H7 (cell line): ENCODE data around the gene SPIN2A. TPM values are rescaled to one million over a fixed set of nuclear protein-coding genes. Genes with fewer than 3 reads are reported as not detected.
"Not testable (repeated sequence)": the region's sequence is repeated elsewhere in the genome, so short reads cannot be mapped to it uniquely, and the experiment has no call there.

Source experiments
- DNase-seq: peaks from one replicate; pipeline ENCODE4 v3.0.0; 2012
- H3K27me3 ChIP-seq: 2 replicates; pipeline ENCODE4 v1.6.0; 2011; ENCODE audit warnings: mild to moderate bottlenecking, low read length; ENCODE audit not compliant: control insufficient read depth, insufficient read depth
- H3K36me3 ChIP-seq: replicated peaks from 2 replicates; pipeline ENCODE4 v1.5.1; 2011; ENCODE audit warnings: low read length; ENCODE audit not compliant: control insufficient read depth, insufficient read depth
- H3K4me3 ChIP-seq: 2 replicates; pipeline ENCODE4 v1.5.1; 2011; ENCODE audit warnings: low read depth, mild to moderate bottlenecking, control low read depth, low read length, moderate library complexity; ENCODE audit not compliant: insufficient read depth
- total RNA-seq: library from RNA; depleted of rRNA; stranded (reverse); fragments of >200 nt; shearing (Covaris generic); gene quantifications from 2 replicates; pipeline ENCODE4 v1.2.3, GENCODE V29; 2014; rRNA removed

The SPIN2A gene
- 1.4 and 2.0 TPM in 2 replicates for total RNA-seq

DNA sequence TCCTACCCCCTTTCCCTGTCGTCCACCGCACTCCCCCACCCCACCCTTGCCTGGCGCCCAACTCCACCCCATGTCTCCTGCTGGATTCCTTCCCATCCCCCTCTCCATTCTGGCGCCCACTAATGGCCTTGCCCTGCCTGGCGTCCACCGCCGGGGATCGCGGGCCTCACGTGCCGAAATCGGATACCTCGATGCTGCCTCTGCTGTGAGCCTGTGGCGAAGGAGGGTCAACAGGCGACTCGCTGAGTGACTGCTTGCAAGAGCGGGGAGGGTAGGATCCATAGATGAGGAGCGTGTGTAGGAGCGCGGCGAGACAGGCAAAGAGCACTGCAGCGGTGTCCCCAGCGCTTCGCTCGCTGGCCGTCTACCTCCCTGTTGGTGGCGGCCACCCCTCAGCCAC lies at the start of gene SPIN2A:
Gene SPIN2A (minus strand): TSS at position 325 of the 400 bp plus-strand sequence. CDS start 800 bp downstream, outside the sequence.
- peak; percentile 64 for DNase-seq
- H3K27me3 ChIP-seq, H3K36me3 ChIP-seq: not testable (repeated sequence)
- H3K4me3 ChIP-seq = peak within 1 kb of the TSS; percentile 45

DNA sequence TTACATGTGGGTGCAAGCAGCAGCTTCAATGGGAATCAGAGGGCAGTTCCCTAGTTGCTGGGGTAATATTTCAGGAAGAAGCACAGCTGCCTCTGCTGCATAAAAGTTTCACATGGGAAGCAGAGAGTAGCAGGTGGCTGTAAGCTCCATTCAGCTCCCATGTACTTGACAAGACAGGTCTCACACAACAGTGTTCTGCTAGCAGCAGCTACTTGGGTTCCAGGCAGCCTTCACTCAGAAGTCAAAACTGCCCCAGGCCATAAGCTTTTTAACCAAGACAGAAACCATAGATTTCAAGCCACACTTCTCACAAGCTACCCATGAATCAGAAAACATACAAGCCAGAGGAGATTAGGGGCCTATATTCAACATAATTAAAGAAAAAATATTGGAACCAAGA lies 41.4 kb upstream of the SPIN2A start:
- no peak overlapping the region for H3K4me3 ChIP-seq
- no peaks in the 10 kb centered on the region for H3K36me3 ChIP-seq
- H3K27me3 ChIP-seq = no peaks in the 10 kb centered on the region
- no peak for DNase-seq

DNA sequence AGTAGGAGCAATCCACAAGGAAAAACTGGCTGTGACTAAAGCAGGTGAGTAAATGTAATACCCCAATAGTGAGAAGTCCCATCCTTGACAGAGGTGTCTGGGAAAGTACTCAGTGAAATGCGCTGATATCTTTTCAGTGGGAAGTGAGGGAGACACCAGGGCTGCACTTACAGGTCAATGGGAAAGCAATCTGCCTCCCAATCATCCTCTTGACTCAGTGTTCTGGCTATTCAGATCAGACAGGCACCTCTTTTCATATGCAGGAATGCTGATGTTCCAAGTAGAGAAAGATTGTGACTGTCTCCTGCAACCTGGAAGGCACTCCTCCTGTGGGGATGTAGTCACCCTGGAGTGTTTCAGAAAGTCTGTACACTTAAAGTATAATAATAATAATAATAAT lies 39.9 kb upstream of the SPIN2A start:
- Histone ChIP-seq H3K36me3 (no peaks in the 10 kb centered on the region), H3K4me3 (no peak overlapping the region), H3K27me3 (no peaks in the 10 kb centered on the region)
- DNase-seq = no peak

DNA sequence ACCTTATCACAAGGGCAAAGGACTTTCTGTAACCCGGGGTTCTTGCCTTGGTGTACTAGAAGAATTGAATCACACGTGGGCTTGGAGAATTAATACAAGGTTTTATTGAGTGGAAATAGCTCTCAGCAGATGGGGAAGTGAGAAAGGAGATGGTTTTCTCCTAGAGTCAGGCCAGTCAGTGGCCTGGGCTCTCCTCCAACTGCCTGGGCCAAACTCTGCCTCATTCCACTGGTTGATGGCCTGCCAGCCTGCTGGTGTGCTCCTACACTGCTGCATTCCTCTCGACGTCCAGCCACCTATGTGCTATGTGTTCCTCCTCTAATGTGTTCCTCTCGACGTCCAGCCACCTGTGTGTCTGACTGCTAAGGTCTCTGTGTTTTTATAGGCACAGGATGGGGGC lies 35.3 kb upstream of the SPIN2A start:
- DNase-seq = no peak
- no peak overlapping the region for H3K4me3 ChIP-seq
- no peaks in the 10 kb centered on the region for H3K27me3 ChIP-seq
- no peaks in the 10 kb centered on the region for H3K36me3 ChIP-seq

DNA sequence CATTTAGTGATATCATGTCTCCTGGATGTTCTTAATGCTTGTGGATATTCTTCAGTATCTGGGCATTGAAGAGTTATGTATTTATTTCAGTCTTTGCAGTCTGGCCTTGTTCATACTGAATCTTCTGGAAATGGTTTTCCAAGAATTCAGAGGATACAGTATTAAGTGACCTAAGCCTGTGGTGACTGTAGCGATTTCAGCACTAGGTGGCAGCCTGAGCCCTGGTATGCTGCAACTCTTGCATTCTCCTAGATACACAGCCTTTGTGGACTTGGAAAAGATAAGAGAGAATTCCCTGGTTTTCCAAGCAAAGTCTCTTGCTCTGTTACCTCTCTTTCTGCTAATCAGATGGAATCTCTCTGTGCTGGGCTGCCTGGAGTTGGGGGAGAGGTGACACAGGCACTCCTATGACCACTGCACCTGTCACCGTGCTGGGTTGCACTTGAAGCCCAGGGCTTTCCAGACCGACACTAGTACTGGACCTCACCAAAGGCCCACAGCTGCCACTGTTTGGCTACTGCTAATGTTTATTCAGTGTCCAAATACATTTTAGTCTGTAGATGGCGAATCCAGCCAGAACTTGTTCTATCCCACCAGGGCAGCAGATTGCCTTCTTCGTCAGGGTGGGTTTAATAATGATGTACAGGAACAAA lies 19.3 kb upstream of the SPIN2A start:
- H3K27me3 ChIP-seq = no peaks in the 10 kb centered on the region
- H3K36me3 ChIP-seq = no peaks in the 10 kb centered on the region
- DNase-seq = peak; percentile 37
- no peak overlapping the region for H3K4me3 ChIP-seq

DNA sequence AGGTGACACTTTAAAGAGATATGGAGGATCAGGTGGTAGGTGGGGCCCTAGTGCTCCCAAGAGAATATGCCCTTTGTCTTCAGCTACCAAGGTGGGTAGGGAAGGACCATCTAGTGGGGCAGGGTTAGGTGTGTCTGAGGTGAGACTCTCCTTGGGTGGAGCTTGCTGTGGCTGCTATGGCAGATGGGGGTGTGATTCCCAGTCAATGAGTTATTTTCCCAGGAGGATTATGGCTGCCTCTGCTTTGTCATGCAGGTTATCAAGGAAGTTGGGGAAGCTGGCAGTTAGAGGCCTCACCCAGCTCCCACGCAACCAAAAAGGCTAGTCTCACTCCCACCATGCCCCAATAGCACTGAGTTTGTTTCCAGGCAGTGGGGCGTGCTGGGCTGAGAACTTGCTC lies 18.0 kb upstream of the SPIN2A start:
- no peak overlapping the region for H3K4me3 ChIP-seq
- no peaks in the 10 kb centered on the region for H3K27me3 ChIP-seq
- DNase-seq = no peak
- no peaks in the 10 kb centered on the region for H3K36me3 ChIP-seq

DNA sequence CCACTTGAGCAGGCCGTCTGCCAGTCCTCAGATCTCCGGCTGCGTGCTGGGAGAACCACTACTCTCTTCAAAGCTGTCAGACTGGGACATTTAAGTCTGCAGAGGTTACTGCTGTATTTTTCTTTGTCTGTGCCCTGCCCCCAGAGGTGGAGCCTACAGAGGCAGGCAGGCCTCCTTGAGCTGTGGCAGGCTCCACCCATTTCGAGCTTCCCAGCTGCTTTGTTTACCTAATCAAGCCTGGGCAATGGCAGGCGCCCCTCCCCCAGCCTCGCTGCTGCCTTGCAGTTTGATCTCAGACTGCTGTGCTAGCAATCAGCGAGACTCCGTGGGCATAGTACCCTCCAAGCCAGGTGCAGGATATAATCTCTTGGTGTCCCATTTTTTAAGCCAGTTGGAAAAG lies 15.0 kb upstream of the SPIN2A start:
- not testable (repeated sequence) for H3K4me3 ChIP-seq, H3K27me3 ChIP-seq, DNase-seq, H3K36me3 ChIP-seq

DNA sequence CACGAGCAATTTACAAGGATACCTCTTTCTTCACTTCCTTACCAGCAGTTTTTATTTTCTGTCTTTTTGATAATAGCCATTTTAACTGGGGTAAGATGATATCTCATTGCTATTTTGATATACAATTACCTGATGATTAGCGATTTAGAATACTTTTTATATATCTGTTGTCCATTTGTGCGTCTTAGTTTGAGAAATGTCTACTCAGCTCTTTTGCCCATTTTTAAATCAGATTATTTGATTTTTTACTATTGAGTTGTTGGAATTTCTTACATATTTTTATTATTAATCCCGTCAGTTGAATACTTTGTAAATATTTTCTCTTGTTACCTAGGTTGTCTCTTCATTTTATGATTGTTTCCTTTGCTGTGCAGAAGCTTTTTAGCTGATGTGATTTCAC lies 1.5 kb upstream of the SPIN2A start:
- H3K36me3 ChIP-seq = no peaks in the 10 kb centered on the region
- no peak for DNase-seq
- H3K27me3 ChIP-seq = no peaks in the 10 kb centered on the region
- H3K4me3 ChIP-seq = no peak overlapping the region

DNA sequence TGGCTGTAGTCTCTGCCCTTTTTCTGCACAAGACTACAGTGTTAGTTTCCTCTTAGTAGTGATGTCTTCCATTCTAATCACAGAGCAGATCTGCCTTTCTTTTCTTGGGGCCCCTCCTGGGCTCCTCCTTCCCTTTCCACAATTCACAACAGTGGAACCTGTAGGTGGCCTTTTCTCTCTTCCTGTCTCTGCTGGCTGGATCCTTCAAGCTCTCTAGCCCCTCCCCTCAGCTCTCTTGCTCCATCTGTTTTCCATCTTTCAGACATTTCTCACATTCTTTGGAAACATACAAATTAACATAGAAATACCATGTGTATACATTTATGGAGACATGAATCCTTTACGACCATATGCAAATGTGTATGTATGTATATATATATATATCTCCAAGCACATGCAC lies 304 bp upstream of the SPIN2A start:
- Histone ChIP-seq H3K4me3 (peak overlapping the region; percentile 45), H3K36me3 (no peaks in the 10 kb centered on the region), H3K27me3 (no peaks in the 10 kb centered on the region)
- peak; percentile 59 for DNase-seq

DNA sequence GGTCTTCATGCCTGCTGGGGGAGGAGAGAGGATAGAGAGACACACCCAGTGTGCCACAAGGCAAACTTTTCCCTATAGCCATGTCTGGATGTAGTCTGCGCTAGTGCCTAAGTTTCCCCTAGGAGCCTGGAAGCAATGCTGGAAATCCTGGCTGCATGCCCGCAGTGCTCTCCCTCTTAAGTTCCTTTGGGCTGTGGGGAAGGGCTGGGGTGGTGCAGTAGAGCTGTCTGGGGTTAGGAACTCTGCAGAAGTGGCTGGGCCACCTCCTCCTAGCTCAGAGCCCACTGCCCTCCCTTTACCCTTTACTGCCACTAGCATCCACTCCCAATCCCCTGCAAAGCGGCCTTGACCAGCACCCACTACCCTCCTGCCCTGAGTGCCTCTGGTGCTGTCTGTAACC lies 608 bp downstream of the SPIN2A start:
- not testable (repeated sequence) for H3K27me3 ChIP-seq, H3K36me3 ChIP-seq, DNase-seq
- peak overlapping the region; percentile 29 for H3K4me3 ChIP-seq

DNA sequence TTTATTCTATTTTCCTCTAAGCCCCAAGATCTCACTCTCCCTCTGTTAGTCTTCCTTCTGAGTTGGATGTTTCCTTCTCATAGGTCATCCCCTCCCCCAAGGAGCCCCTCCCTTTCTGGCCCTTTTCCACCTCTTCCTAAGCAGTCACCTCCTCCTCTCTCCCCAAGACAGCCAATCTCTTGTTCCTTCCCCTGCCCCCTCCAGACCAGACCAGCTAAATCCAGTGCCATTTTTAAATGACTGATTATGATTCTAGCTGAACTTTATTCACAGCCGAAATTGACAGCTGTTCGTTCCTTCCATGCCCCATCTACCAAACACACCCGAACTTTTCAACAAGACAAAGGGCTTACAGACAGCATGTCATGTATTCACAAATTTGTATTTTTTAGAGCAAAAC lies 1.9 kb downstream of the SPIN2A start:
- Histone ChIP-seq H3K36me3 (no peaks in the 10 kb centered on the region), H3K4me3 (no peak overlapping the region), H3K27me3 (no peaks in the 10 kb centered on the region)
- no peak for DNase-seq

DNA sequence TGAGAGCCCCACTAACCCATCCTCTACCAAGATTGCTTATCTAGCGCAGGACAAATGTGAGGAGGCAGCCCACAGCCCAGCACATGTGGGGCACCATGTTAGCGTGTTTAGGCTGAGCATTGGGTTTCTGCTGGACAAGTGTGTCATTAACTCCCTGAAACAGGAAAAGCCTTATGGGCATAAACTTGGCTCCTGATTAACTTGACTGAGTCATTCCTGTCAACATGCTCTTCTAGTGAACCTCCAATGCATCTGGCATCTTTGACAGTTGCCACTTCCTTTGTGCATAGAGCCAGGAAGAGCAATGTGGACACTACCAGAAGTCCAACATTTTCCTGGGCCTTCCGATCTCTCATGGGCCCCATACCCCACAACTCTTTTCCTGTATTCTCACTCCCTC lies 2.5 kb downstream of the SPIN2A start:
- H3K4me3 ChIP-seq = no peak overlapping the region
- H3K36me3 ChIP-seq = no peaks in the 10 kb centered on the region
- no peaks in the 10 kb centered on the region for H3K27me3 ChIP-seq
- no peak for DNase-seq

DNA sequence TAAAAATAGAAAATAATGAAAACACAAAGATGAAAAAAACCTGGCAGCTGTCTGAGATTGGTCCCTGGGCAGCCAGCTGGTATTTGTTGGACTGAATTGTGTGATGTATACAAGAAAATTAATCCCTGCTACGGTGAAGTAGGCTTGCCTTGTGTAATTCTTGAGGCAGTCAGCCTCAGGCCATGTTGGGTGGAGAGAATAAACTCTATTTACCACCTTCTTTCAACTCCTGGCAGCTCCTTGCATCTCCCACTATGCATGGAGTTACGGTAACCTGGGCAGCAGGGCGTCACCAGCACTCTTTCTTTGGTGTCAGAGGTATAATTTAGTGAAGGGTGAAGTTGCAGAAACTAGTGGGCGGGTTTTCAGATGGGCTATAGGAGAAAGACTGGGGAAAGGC lies 3.5 kb downstream of the SPIN2A start:
- Histone ChIP-seq H3K27me3 (no peaks in the 10 kb centered on the region), H3K4me3 (no peak overlapping the region), H3K36me3 (no peaks in the 10 kb centered on the region)
- no peak for DNase-seq

DNA sequence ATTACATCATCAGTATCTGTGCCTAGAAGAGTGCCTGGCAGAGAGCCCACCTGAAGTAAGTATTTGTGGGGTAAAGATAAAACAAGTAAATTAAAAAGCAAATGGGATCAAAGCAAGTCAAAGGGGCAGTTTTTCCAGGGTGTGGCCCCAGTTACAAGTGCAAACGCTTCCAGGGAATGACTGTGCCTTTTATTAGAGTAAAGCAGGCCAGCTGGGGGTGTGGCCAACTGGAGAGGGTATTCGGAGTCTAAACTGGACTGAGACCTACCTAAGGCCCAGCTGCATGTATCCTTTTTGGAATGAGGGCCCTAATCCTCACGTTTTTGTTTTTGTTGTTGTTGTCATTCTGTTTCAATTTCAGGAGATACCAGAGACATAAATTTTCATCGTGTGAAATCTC lies 3.9 kb downstream of the SPIN2A start:
- H3K27me3 ChIP-seq, H3K36me3 ChIP-seq, DNase-seq, H3K4me3 ChIP-seq: not testable (repeated sequence)

DNA sequence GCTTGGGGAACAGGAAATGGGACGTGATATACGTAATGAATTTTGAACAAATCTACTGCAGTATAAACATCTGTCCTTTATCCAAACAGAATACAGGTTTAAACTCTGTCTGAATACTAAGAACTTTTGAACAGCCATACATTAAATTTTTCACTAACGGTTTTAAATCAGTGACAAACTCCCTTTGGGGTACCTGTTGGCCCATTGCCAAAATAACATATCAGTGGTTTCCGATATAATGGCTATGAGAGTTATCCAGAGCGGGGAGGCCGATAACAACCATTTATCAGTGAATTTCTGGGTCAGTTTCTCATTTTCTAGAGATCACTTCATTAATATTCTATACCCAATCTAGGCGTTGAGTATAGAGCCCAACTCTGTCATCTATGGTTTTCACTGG lies 5.2 kb downstream of the SPIN2A start:
- Histone ChIP-seq H3K36me3 (no peaks in the 10 kb centered on the region), H3K27me3 (no peaks in the 10 kb centered on the region), H3K4me3 (no peak overlapping the region)
- DNase-seq = no peak

DNA sequence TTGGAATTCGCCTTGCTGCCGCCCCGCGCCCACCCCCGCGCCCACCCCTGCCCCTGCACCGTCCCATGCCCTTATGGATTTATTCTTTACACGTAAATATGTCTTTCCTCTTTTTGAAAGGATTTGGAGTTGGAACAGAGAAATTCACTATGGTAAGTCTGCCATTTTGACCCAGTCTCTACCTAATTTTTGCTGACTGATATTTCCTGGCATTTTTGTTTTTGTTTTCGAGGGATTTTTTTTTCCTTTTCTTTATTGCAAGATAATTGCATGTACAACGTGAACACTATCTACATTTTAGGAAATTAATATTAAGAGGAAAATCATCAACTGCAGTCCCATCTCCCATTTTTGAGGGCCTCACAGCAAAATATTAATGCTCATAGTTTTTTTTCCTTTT lies 15.4 kb downstream of the SPIN2A start:
- Histone ChIP-seq H3K27me3 (no peaks in the 10 kb centered on the region), H3K36me3 (no peaks in the 10 kb centered on the region; the same call in 1 of the 2 replicates), H3K4me3 (peak overlapping the region; percentile 12)
- DNase-seq = no peak
